GM23338 (cell line): ENCODE data around the gene SLC22A5. TPM values are rescaled to one million over a fixed set of nuclear protein-coding genes. Genes with fewer than 3 reads are reported as not detected.
A peak's percentile ranks its signal among the peaks of the same experiment; 100 is the strongest.

Experiments used
- ATAC-seq: fragments of 200-7000 bp; cut with Tn5 transposase; 3 replicates; pipeline ENCODE4 v1.9.1; 2020
- DNase-seq: peaks from one replicate; pipeline ENCODE4 v3.0.0-alpha.2; 2015; ENCODE audit warnings: low spot score
- H2AFZ ChIP-seq: fragments of 200-600 bp; sonication (generic); 2 replicates; pipeline ENCODE4 v1.8.0; 2016; ENCODE audit warnings: antibody characterized with exemption, mild to moderate bottlenecking, moderate library complexity
- H3F3A ChIP-seq: fragments of 200-600 bp; sonication (generic); replicated peaks from 2 replicates; pipeline ENCODE4 v1.8.0; 2017; ENCODE audit warnings: antibody characterized with exemption, mixed run types, low read depth
- H3K27ac ChIP-seq: fragments of 200-600 bp; sonication (generic); 2 replicates; pipeline ENCODE4 v1.6.1; 2016; ENCODE audit warnings: low read depth
- H3K27me3 ChIP-seq: fragments of 200-600 bp; sonication (generic); 2 replicates; pipeline ENCODE4 v1.8.0; 2016; ENCODE audit warnings: mild to moderate bottlenecking, mixed run types, moderate library complexity; ENCODE audit not compliant: insufficient read depth
- H3K36me3 ChIP-seq: fragments of 200-600 bp; sonication (generic); 2 replicates; pipeline ENCODE4 v1.8.0; 2016; ENCODE audit warnings: mild to moderate bottlenecking; ENCODE audit not compliant: insufficient read depth
- H3K4me1 ChIP-seq: fragments of 200-600 bp; sonication (generic); 2 replicates; pipeline ENCODE4 v1.8.0; 2016; ENCODE audit warnings: mild to moderate bottlenecking, moderate library complexity; ENCODE audit not compliant: insufficient read depth
- H3K4me2 ChIP-seq: fragments of 200-600 bp; sonication (generic); 2 replicates; pipeline ENCODE4 v1.7.1; 2017; ENCODE audit warnings: mixed run types
- H3K4me3 ChIP-seq: fragments of 200-600 bp; sonication (generic); 2 replicates; pipeline ENCODE4 v1.6.1; 2016; ENCODE audit warnings: mixed run types
- H3K79me2 ChIP-seq: fragments of 200-600 bp; sonication (generic); replicated peaks from 2 replicates; pipeline ENCODE4 v1.8.0; 2017; ENCODE audit warnings: mild to moderate bottlenecking; ENCODE audit not compliant: insufficient read depth
- H3K9me2 ChIP-seq: fragments of 200-600 bp; sonication (generic); 2 replicates; pipeline ENCODE4 v1.8.0; 2017; ENCODE audit not compliant: insufficient read depth
- H4K20me1 ChIP-seq: fragments of 200-600 bp; sonication (generic); replicated peaks from 2 replicates; pipeline ENCODE4 v1.8.0; 2017; ENCODE audit warnings: mild to moderate bottlenecking; ENCODE audit not compliant: insufficient read depth
- H3K27ac Mint-ChIP-seq: 2 replicates; pipeline ENCODE4 v1.8.0; 2020; ENCODE audit warnings: inconsistent platforms, mild to moderate bottlenecking, moderate library complexity, mixed read lengths
- H3K27me3 Mint-ChIP-seq: 3 replicates; pipeline ENCODE4 v1.8.0; 2022; ENCODE audit warnings: low read depth, mild to moderate bottlenecking, moderate library complexity, mixed read lengths, inconsistent platforms; ENCODE audit not compliant: insufficient read depth, poor library complexity
- H3K36me3 Mint-ChIP-seq: 3 replicates; pipeline ENCODE4 v1.8.0; 2021; ENCODE audit warnings: low read depth, mild to moderate bottlenecking, inconsistent platforms, moderate library complexity, mixed read lengths
- H3K4me1 Mint-ChIP-seq: 3 replicates; pipeline ENCODE4 v1.8.0; 2020; ENCODE audit warnings: mild to moderate bottlenecking, inconsistent platforms, mixed read lengths
- H3K4me3 Mint-ChIP-seq: 3 replicates; pipeline ENCODE4 v1.8.0; 2021; ENCODE audit warnings: moderate library complexity, mild to moderate bottlenecking, inconsistent platforms, mixed read lengths
- H3K9me3 Mint-ChIP-seq: 3 replicates; pipeline ENCODE4 v1.8.0; 2020; ENCODE audit warnings: moderate library complexity, mild to moderate bottlenecking, inconsistent platforms, mixed read lengths
- CREB1 ChIP-seq: fragments of 250-450 bp; sonication (Bioruptor Pico); IDR thresholded peaks from 2 replicates; pipeline ENCODE4 v1.5.0; 2020; ENCODE audit warnings: low read depth, mild to moderate bottlenecking, moderate library complexity
- CTCF ChIP-seq, 2 experiments: fragments of 200-600 bp in 1 of 2; sonication (generic) in 1 of 2; conservative IDR thresholded peaks; 2 replicates each; pipeline versions ENCODE4 v1.5.1 to v1.6.1; 2016 to 2017; ENCODE audit warnings: antibody characterized with exemption in 2 of 2, low read depth in 2 of 2, mild to moderate bottlenecking in 2 of 2, moderate library complexity in 1 of 2
- EZH2 ChIP-seq: fragments of 200-600 bp; sonication (generic); IDR thresholded peaks from one replicate; pipeline ENCODE4 v1.8.0; 2017; ENCODE audit warnings: antibody characterized with exemption, mild to moderate bottlenecking, low read depth; ENCODE audit not compliant: unreplicated experiment
- POLR2AphosphoS5 ChIP-seq: IDR thresholded peaks from 2 replicates; pipeline ENCODE4 v1.6.1; 2016; ENCODE audit warnings: antibody characterized with exemption, low read depth
- ZNF114 ChIP-seq: fragments of 250-450 bp; sonication (Bioruptor Pico); IDR thresholded peaks from 2 replicates; pipeline ENCODE4 v1.5.0; 2020; ENCODE audit warnings: mild to moderate bottlenecking, moderate library complexity
- polyA plus RNA-seq: library from polyadenylated mRNA; unstranded; fragments of >200 nt; fragmentation: Nextera tagmentation; extraction: Ambion mirVana; gene quantifications from 2 replicates; pipeline ENCODE4 v1.2.1, GENCODE V29; 2016
- total RNA-seq: library from RNA; depleted of rRNA; stranded (reverse); fragments of >200 nt; shearing (Covaris generic); gene quantifications from 2 replicates; pipeline ENCODE4 v1.2.3, GENCODE V29; 2014
- TF ChIP-seq, protein P1 (sequence below): IDR thresholded peaks from one replicate; pipeline ENCODE4 v1.6.1; 2018; ENCODE audit warnings: antibody characterized with exemption; ENCODE audit not compliant: unreplicated experiment
- TF ChIP-seq, protein P2 (sequence below): fragments of 250-450 bp; sonication (Bioruptor Pico); IDR thresholded peaks from 2 replicates; pipeline ENCODE4 v1.5.0; 2020; ENCODE audit warnings: mild to moderate bottlenecking, moderate library complexity

Gene SLC22A5
- total and polyA plus RNA-seq, 2 experiments from 2014 or later: 1.9 to 2.4 TPM

- DNase-seq (no peak), ATAC-seq (no peak)
- Mint-ChIP-seq H3K27ac (no peak overlapping the region), H3K4me3 (0 out of 3 replicates have a peak overlapping the region, but pooled peaks have one; percentile 23), H3K4me1 (peaks cover 8% of the 10 kb centered on the region), H3K27me3 (peaks cover 14% of the 10 kb centered on the region), H3K9me3 (no peaks in the 10 kb centered on the region), H3K36me3 (no peaks in the 10 kb centered on the region)
- Histone ChIP-seq H4K20me1 (no peaks in the 10 kb centered on the region), H3K4me2 (no peak overlapping the region), H3K27ac (no peak overlapping the region), H3K79me2 (no peaks in the 10 kb centered on the region), H3K9me2 (no peaks in the 10 kb centered on the region), H3F3A (no peaks in the 10 kb centered on the region), H3K27me3 (peaks cover 22% of the 10 kb centered on the region), H3K4me1 (no peaks in the 10 kb centered on the region; the same call in 1 of the 2 replicates), H3K36me3 (no peaks in the 10 kb centered on the region), H2AFZ (no peak overlapping the region), H3K4me3 (no peak overlapping the region)
- no peak for TF ChIP-seq EZH2
- TF ChIP-seq ZNF114: no peak
- no peak for TF ChIP-seq CREB1
- no peak for TF ChIP-seq POLR2AphosphoS5
- no peak for TF ChIP-seq CTCF (conservative IDR thresholded peaks at IDR 0.05; ENCODE audit: low read depth in 2 of 2)
- TF ChIP-seq, protein P1, sequence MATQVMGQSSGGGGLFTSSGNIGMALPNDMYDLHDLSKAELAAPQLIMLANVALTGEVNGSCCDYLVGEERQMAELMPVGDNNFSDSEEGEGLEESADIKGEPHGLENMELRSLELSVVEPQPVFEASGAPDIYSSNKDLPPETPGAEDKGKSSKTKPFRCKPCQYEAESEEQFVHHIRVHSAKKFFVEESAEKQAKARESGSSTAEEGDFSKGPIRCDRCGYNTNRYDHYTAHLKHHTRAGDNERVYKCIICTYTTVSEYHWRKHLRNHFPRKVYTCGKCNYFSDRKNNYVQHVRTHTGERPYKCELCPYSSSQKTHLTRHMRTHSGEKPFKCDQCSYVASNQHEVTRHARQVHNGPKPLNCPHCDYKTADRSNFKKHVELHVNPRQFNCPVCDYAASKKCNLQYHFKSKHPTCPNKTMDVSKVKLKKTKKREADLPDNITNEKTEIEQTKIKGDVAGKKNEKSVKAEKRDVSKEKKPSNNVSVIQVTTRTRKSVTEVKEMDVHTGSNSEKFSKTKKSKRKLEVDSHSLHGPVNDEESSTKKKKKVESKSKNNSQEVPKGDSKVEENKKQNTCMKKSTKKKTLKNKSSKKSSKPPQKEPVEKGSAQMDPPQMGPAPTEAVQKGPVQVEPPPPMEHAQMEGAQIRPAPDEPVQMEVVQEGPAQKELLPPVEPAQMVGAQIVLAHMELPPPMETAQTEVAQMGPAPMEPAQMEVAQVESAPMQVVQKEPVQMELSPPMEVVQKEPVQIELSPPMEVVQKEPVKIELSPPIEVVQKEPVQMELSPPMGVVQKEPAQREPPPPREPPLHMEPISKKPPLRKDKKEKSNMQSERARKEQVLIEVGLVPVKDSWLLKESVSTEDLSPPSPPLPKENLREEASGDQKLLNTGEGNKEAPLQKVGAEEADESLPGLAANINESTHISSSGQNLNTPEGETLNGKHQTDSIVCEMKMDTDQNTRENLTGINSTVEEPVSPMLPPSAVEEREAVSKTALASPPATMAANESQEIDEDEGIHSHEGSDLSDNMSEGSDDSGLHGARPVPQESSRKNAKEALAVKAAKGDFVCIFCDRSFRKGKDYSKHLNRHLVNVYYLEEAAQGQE: no peak
- TF ChIP-seq, protein P2, sequence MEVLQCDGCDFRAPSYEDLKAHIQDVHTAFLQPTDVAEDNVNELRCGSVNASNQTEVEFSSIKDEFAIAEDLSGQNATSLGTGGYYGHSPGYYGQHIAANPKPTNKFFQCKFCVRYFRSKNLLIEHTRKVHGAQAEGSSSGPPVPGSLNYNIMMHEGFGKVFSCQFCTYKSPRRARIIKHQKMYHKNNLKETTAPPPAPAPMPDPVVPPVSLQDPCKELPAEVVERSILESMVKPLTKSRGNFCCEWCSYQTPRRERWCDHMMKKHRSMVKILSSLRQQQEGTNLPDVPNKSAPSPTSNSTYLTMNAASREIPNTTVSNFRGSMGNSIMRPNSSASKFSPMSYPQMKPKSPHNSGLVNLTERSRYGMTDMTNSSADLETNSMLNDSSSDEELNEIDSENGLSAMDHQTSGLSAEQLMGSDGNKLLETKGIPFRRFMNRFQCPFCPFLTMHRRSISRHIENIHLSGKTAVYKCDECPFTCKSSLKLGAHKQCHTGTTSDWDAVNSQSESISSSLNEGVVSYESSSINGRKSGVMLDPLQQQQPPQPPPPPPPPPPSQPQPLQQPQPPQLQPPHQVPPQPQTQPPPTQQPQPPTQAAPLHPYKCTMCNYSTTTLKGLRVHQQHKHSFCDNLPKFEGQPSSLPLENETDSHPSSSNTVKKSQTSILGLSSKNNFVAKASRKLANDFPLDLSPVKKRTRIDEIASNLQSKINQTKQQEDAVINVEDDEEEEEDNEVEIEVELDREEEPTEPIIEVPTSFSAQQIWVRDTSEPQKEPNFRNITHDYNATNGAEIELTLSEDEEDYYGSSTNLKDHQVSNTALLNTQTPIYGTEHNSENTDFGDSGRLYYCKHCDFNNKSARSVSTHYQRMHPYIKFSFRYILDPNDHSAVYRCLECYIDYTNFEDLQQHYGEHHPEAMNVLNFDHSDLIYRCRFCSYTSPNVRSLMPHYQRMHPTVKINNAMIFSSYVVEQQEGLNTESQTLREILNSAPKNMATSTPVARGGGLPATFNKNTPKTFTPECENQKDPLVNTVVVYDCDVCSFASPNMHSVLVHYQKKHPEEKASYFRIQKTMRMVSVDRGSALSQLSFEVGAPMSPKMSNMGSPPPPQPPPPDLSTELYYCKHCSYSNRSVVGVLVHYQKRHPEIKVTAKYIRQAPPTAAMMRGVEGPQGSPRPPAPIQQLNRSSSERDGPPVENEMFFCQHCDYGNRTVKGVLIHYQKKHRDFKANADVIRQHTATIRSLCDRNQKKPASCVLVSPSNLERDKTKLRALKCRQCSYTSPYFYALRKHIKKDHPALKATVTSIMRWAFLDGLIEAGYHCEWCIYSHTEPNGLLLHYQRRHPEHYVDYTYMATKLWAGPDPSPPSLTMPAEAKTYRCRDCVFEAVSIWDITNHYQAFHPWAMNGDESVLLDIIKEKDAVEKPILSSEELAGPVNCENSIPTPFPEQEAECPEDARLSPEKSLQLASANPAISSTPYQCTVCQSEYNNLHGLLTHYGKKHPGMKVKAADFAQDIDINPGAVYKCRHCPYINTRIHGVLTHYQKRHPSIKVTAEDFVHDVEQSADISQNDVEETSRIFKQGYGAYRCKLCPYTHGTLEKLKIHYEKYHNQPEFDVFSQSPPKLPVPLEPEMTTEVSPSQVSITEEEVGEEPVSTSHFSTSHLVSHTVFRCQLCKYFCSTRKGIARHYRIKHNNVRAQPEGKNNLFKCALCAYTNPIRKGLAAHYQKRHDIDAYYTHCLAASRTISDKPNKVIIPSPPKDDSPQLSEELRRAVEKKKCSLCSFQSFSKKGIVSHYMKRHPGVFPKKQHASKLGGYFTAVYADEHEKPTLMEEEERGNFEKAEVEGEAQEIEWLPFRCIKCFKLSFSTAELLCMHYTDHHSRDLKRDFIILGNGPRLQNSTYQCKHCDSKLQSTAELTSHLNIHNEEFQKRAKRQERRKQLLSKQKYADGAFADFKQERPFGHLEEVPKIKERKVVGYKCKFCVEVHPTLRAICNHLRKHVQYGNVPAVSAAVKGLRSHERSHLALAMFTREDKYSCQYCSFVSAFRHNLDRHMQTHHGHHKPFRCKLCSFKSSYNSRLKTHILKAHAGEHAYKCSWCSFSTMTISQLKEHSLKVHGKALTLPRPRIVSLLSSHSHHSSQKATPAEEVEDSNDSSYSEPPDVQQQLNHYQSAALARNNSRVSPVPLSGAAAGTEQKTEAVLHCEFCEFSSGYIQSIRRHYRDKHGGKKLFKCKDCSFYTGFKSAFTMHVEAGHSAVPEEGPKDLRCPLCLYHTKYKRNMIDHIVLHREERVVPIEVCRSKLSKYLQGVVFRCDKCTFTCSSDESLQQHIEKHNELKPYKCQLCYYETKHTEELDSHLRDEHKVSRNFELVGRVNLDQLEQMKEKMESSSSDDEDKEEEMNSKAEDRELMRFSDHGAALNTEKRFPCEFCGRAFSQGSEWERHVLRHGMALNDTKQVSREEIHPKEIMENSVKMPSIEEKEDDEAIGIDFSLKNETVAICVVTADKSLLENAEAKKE (CRISPR knock-in tag): no peak
Measured at GRCh38 chr5:132368186-132368585, 1.3 kb upstream of the SLC22A5 start.
